CD14-positive monocyte (primary cell): ENCODE measurements around the gene OR4K2. TPM values are rescaled to one million over a fixed set of nuclear protein-coding genes. Genes with fewer than 3 reads are reported as not detected.

ENCODE experiments used
- DNase-seq, 3 donors: peaks; one replicate each; pipeline ENCODE4 v3.0.0-alpha.2; 2011 to 2022
- H2AFZ ChIP-seq: 2 replicates; pipeline ENCODE4 v1.6.0; 2012; ENCODE audit warnings: mild to moderate bottlenecking, low read depth, low read length, inconsistent platforms; ENCODE audit not compliant: insufficient read depth, poor library complexity, severe bottlenecking
- H3K27ac ChIP-seq, 2 donors: 1 replicate in 1 of 2; 2 replicates in 1 of 2; pipeline ENCODE4 v1.5.1; 2012 to 2013; ENCODE audit warnings: low read length in 2 of 2, control low read depth in 1 of 2, inconsistent platforms in 1 of 2, low read depth in 1 of 2, mild to moderate bottlenecking in 1 of 2
- H3K27me3 ChIP-seq, 2 donors: one replicate each; pipeline versions ENCODE4 v1.6.0 to v1.6.1; 2011 to 2013; ENCODE audit warnings: low read length in 2 of 2; ENCODE audit not compliant: control insufficient read depth in 2 of 2, insufficient read depth in 2 of 2
- H3K36me3 ChIP-seq, 2 donors: replicated peaks in 1 of 2; 1 replicate in 1 of 2; 2 replicates in 1 of 2; pipeline versions ENCODE4 v1.5.1 to v1.6.1; 2012 to 2013; ENCODE audit warnings: low read length in 2 of 2, control low read depth in 1 of 2, inconsistent platforms in 1 of 2, mild to moderate bottlenecking in 1 of 2; ENCODE audit not compliant: insufficient read depth in 2 of 2, control insufficient read depth in 1 of 2
- H3K4me1 ChIP-seq, 2 donors: 1 replicate in 1 of 2; 2 replicates in 1 of 2; pipeline versions ENCODE4 v1.5.1 to v1.6.1; 2012 to 2013; ENCODE audit warnings: low read length in 2 of 2, control low read depth in 1 of 2, inconsistent platforms in 1 of 2, mild to moderate bottlenecking in 1 of 2, moderate library complexity in 1 of 2; ENCODE audit not compliant: insufficient read depth in 2 of 2, control insufficient read depth in 1 of 2
- H3K4me2 ChIP-seq: replicated peaks from 2 replicates; pipeline ENCODE3; 2012; ENCODE audit warnings: low read length, moderate library complexity, mild to moderate bottlenecking; ENCODE audit not compliant: poor library complexity, severe bottlenecking; ENCODE audit errors: extremely low read depth
- H3K4me3 ChIP-seq, 3 experiments: fragments of 200-600 bp in 1 of 3; sonication (generic) in 1 of 3; replicated peaks in 1 of 3; 1 replicate in 2 of 3; 2 replicates in 1 of 3; pipeline ENCODE4 v1.5.1; 2011 to 2013; ENCODE audit warnings: low read length in 3 of 3, mild to moderate bottlenecking in 3 of 3, control low read depth in 2 of 3, low read depth in 2 of 3, inconsistent platforms in 1 of 3, moderate library complexity in 1 of 3
- H3K79me2 ChIP-seq: 2 replicates; pipeline ENCODE4 v1.6.0; 2012; ENCODE audit warnings: mild to moderate bottlenecking, control low read depth, inconsistent platforms, low read length, moderate library complexity; ENCODE audit not compliant: insufficient read depth
- H3K9ac ChIP-seq: 2 replicates; pipeline ENCODE4 v1.6.0; 2017; ENCODE audit warnings: low read length, mild to moderate bottlenecking; ENCODE audit not compliant: insufficient read depth, poor library complexity, severe bottlenecking
- H3K9me3 ChIP-seq, 2 donors: replicated peaks in 1 of 2; 1 replicate in 1 of 2; 2 replicates in 1 of 2; pipeline versions ENCODE4 v1.5.1 to v1.6.1; 2012 to 2013; ENCODE audit warnings: low read length in 2 of 2, control low read depth in 1 of 2; ENCODE audit not compliant: control insufficient read depth in 1 of 2, insufficient read depth in 1 of 2
- H4K20me1 ChIP-seq: 2 replicates; pipeline ENCODE4 v1.6.0; 2012; ENCODE audit warnings: mild to moderate bottlenecking, low read length, control low read depth, moderate library complexity; ENCODE audit not compliant: insufficient read depth
- H3K27ac Mint-ChIP-seq, 7 donors: one replicate each; pipeline ENCODE4 v1.8.0; 2020; ENCODE audit warnings: mild to moderate bottlenecking in 7 of 7, mixed read lengths in 7 of 7, moderate library complexity in 6 of 7, inconsistent platforms in 2 of 7
- H3K27me3 Mint-ChIP-seq, 3 donors: one replicate each; pipeline ENCODE4 v1.8.0; 2021 to 2022; ENCODE audit warnings: low read depth in 3 of 3, mild to moderate bottlenecking in 3 of 3, mixed read lengths in 3 of 3, moderate library complexity in 3 of 3, inconsistent platforms in 1 of 3
- H3K36me3 Mint-ChIP-seq, 2 donors: one replicate each; pipeline ENCODE4 v1.8.0; 2020; ENCODE audit warnings: mixed read lengths in 2 of 2, inconsistent platforms in 1 of 2, mild to moderate bottlenecking in 1 of 2
- H3K4me1 Mint-ChIP-seq: one replicate; pipeline ENCODE4 v1.8.0; 2020; ENCODE audit warnings: mild to moderate bottlenecking, mixed read lengths
- H3K4me3 Mint-ChIP-seq, 2 donors: one replicate each; pipeline ENCODE4 v1.8.0; 2020; ENCODE audit warnings: mild to moderate bottlenecking in 2 of 2, mixed read lengths in 2 of 2, moderate library complexity in 1 of 2
- H3K9me3 Mint-ChIP-seq, 7 donors: one replicate each; pipeline ENCODE4 v1.8.0; 2020 to 2022; ENCODE audit warnings: mixed read lengths in 7 of 7, mild to moderate bottlenecking in 6 of 7, moderate library complexity in 6 of 7, inconsistent platforms in 2 of 7
- WGBS: methylation state at CpG from one replicate; pipeline ENCODE4 v1.1.5; 2013; ENCODE audit warnings: missing lambda C conversion rate; ENCODE audit not compliant: insufficient coverage; 5-methylcytosine and 5-hydroxymethylcytosine counted together
- intact Hi-C, 2 donors: fragments of 100-400 bp; cut with micrococcal nuclease; formaldehyde crosslinking; loops; one replicate each; pipeline versions ENCODE4 v1.15.0 to v1.15.1; 2023
- polyA plus RNA-seq, 3 donors: library from polyadenylated mRNA; depleted of rRNA in 1 of 3; unstranded in 2 of 3; stranded (reverse) in 1 of 3; fragments of 300-500 nt in 2 of 3; fragments of >200 nt in 1 of 3; fragmentation: Illumina TruSeq in 2 of 3; gene quantifications; 1 replicate in 2 of 3; 2 replicates in 1 of 3; pipeline ENCODE4 v1.2.3, GENCODE V29; 2012 to 2021
- TF ChIP-seq, protein P1 (sequence below): fragments of 200-600 bp; IDR thresholded peaks from one replicate; pipeline ENCODE4 v1.8.0; 2022; ENCODE audit warnings: antibody characterized with exemption, mild to moderate bottlenecking

OR4K2 gene
- polyA plus RNA-seq, 3 donors, result not detected

GRCh38 chr14:19920021-19920657, 45.2 kb downstream of the OR4K2 start, which contains the start of gene OR4K5:
Gene OR4K5 (plus strand): TSS chr14:19920607. CDS start chr14:19920607, 0 bp downstream.
- peaks cover 0 to 2% (median 0%) of the 10 kb centered on the region in 7 donors for H3K9me3 Mint-ChIP-seq
- no peaks in the 10 kb centered on the region for H3K4me1 ChIP-seq
- no peaks in the 10 kb centered on the region for H3K27me3 Mint-ChIP-seq
- H2AFZ ChIP-seq, result no peak within 1 kb of the TSS
- no peaks in the 10 kb centered on the region for H3K4me1 Mint-ChIP-seq
- intact Hi-C loops, result no loop called here
- H3K9ac ChIP-seq, result no peak within 1 kb of the TSS
- no peaks in the 10 kb centered on the region for H3K27me3 ChIP-seq
- no peak within 1 kb of the TSS for H3K4me3 ChIP-seq
- no peak for DNase-seq
- H3K4me2 ChIP-seq, result no peak within 1 kb of the TSS
- H3K79me2 ChIP-seq, result no peaks in the 10 kb centered on the region
- no peak within 1 kb of the TSS for H3K27ac ChIP-seq
- H3K4me3 Mint-ChIP-seq, result no peak within 1 kb of the TSS
- no peak within 1 kb of the TSS for H3K27ac Mint-ChIP-seq
- H3K36me3 Mint-ChIP-seq, result no peaks in the 10 kb centered on the region
- no peaks in the 10 kb centered on the region for H4K20me1 ChIP-seq
- peaks cover 0 to 3% of the 10 kb centered on the region in 2 donors for H3K9me3 ChIP-seq
- TF ChIP-seq, protein P1, sequence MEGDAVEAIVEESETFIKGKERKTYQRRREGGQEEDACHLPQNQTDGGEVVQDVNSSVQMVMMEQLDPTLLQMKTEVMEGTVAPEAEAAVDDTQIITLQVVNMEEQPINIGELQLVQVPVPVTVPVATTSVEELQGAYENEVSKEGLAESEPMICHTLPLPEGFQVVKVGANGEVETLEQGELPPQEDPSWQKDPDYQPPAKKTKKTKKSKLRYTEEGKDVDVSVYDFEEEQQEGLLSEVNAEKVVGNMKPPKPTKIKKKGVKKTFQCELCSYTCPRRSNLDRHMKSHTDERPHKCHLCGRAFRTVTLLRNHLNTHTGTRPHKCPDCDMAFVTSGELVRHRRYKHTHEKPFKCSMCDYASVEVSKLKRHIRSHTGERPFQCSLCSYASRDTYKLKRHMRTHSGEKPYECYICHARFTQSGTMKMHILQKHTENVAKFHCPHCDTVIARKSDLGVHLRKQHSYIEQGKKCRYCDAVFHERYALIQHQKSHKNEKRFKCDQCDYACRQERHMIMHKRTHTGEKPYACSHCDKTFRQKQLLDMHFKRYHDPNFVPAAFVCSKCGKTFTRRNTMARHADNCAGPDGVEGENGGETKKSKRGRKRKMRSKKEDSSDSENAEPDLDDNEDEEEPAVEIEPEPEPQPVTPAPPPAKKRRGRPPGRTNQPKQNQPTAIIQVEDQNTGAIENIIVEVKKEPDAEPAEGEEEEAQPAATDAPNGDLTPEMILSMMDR, result no peak
- no peaks in the 10 kb centered on the region for H3K36me3 ChIP-seq

- TF ChIP-seq, protein P1, result no peak
- no peak within 1 kb of the TSS for H3K27ac ChIP-seq
- H3K4me1 ChIP-seq, result no peaks in the 10 kb centered on the region
- Mint-ChIP-seq H3K9me3 (peaks cover 0 to 3% (median 0%) of the 10 kb centered on the region in 7 donors), H3K27me3 (peaks cover 0 to 2% (median 0%) of the 10 kb centered on the region in 3 donors), H3K4me3 (no peak within 1 kb of the TSS), H3K27ac (no peak within 1 kb of the TSS), H3K4me1 (no peaks in the 10 kb centered on the region), H3K36me3 (no peaks in the 10 kb centered on the region)
- no CpG with 5 or more reads among the region's 3 CpGs for WGBS
- no peaks in the 10 kb centered on the region for H3K9me3 ChIP-seq
- H3K9ac ChIP-seq, result no peak within 1 kb of the TSS
- no peak within 1 kb of the TSS for H2AFZ ChIP-seq
- no peak for DNase-seq
- intact Hi-C loops, result no loop called here
- no peaks in the 10 kb centered on the region for H3K36me3 ChIP-seq
- H4K20me1 ChIP-seq, result no peaks in the 10 kb centered on the region
- no peak within 1 kb of the TSS for H3K4me2 ChIP-seq
- H3K4me3 ChIP-seq, result no peak within 1 kb of the TSS
- H3K79me2 ChIP-seq, result no peaks in the 10 kb centered on the region
- H3K27me3 ChIP-seq, result no peaks in the 10 kb centered on the region
Observed at GRCh38 chr14:19930617-19931016, 55.7 kb downstream of the OR4K2 start, which contains the start of gene OR4K1. Gene OR4K1 (plus strand): TSS chr14:19930917. CDS start chr14:19935667, 4,750 bp downstream.

Other genes starting within 250 kb of the OR4K2 start
- gene OR11H2, start 161.3 kb upstream of the OR4K2 start, polyA plus RNA-seq, result not detected
- not detected for gene OR4Q3, start 131.6 kb upstream of the OR4K2 start, polyA plus RNA-seq
- gene OR4M1, start 101.6 kb upstream of the OR4K2 start, polyA plus RNA-seq, result not detected
- not detected for gene OR4N2, start 71.4 kb upstream of the OR4K2 start, polyA plus RNA-seq
- gene OR4K5, start 45.5 kb downstream of the OR4K2 start, polyA plus RNA-seq, result not detected
- gene OR4K1, start 55.8 kb downstream of the OR4K2 start, polyA plus RNA-seq, result not detected
- not detected for gene OR4K15, start 100.4 kb downstream of the OR4K2 start, polyA plus RNA-seq
- not detected for gene OR4Q2, start 127.0 kb downstream of the OR4K2 start, polyA plus RNA-seq
- gene OR4K14, start 144.2 kb downstream of the OR4K2 start, polyA plus RNA-seq, result not detected
- gene OR4K13, start 160.9 kb downstream of the OR4K2 start, polyA plus RNA-seq, result not detected
- gene OR4L1, start 184.9 kb downstream of the OR4K2 start, polyA plus RNA-seq, result not detected
- not detected for gene OR4K17, start 235.6 kb downstream of the OR4K2 start, polyA plus RNA-seq